Cardiac fibroblast (primary cell): ENCODE results near the gene TFF2.
A peak's percentile ranks its signal among the peaks of the same experiment; 100 is the strongest.

Experiments used
- DNase-seq, 2 donors: peaks; one replicate each; pipeline versions ENCODE4 v3.0.0 to v3.0.0-alpha.2; 2010; ENCODE audit warnings: low read depth in 2 of 2
- H3K4me3 ChIP-seq, 2 donors: replicated peaks in 1 of 2; 1 replicate in 1 of 2; 2 replicates in 1 of 2; pipeline ENCODE4 v1.5.1; 2011; ENCODE audit warnings: low read depth in 2 of 2, low read length in 2 of 2, mild to moderate bottlenecking in 2 of 2, moderate library complexity in 1 of 2
- CTCF ChIP-seq: IDR thresholded peaks from one replicate; pipeline ENCODE4 v1.5.1; 2011; ENCODE audit warnings: low read depth, mild to moderate bottlenecking, low read length, inconsistent platforms

Gene TFF2

GRCh38 chr21:42302794-42303193 lies 48.0 kb downstream of the TFF2 start:
- H3K4me3 ChIP-seq: no peak overlapping the region
- DNase-seq: no peak
- TF ChIP-seq CTCF: no peak

- DNase-seq: no peak
- TF ChIP-seq CTCF: no peak
- no peak overlapping the region for H3K4me3 ChIP-seq
These were observed 48.6 kb downstream of the TFF2 start for GRCh38 chr21:42302076-42302650.

- no peak for TF ChIP-seq CTCF
- no peak for DNase-seq
- no peak overlapping the region for H3K4me3 ChIP-seq
These were observed 49.3 kb downstream of the TFF2 start for GRCh38 chr21:42301371-42302075.

- no peak for TF ChIP-seq CTCF
- no peak for DNase-seq
- no peak overlapping the region for H3K4me3 ChIP-seq
These were observed 49.8 kb downstream of the TFF2 start for GRCh38 chr21:42300956-42301355.

- DNase-seq: no peak
- no peak for TF ChIP-seq CTCF
- H3K4me3 ChIP-seq: no peak overlapping the region
These were observed 50.7 kb downstream of the TFF2 start for GRCh38 chr21:42300045-42300583.

- no peak for TF ChIP-seq CTCF
- peak in 1 of 2 donors; percentile 27 for DNase-seq
- no peak overlapping the region for H3K4me3 ChIP-seq
These were observed 51.3 kb downstream of the TFF2 start for GRCh38 chr21:42299324-42300044.
